ENCODE results near the gene ZNF549. TPM values are rescaled to one million over a fixed set of nuclear protein-coding genes. Genes with fewer than 3 reads are reported as not detected.

ZNF549 gene
- total RNA-seq, 1 experiment from 2014 or later, result 9.2 TPM

GRCh38 chr19:57583521-57584416, 56.6 kb downstream of the ZNF549 start, which contains the start of gene ZIK1 (continued):
- TF ChIP-seq IRF2 (CRISPR knock-in tag; IDR thresholded peaks at IDR 0.05; ENCODE audit: borderline replicate concordance, low read depth) (0 out of 2 replicates have a peak, but pooled peaks have one; percentile 79), ZBTB43 (CRISPR knock-in tag; IDR thresholded peaks at IDR 0.05) (peak; percentile 97), AFF4 (CRISPR knock-in tag; IDR thresholded peaks at IDR 0.05; ENCODE audit: borderline replicate concordance) (no peak; the same call in 1 of the 2 replicates), CDX4 (CRISPR knock-in tag; IDR thresholded peaks at IDR 0.05; ENCODE audit: borderline replicate concordance) (no peak), NFE2L1 (CRISPR knock-in tag; IDR thresholded peaks at IDR 0.05) (peak; percentile 96), MYBL2 (CRISPR knock-in tag; IDR thresholded peaks at IDR 0.05) (peak; percentile 93), SMAD4 (CRISPR knock-in tag; IDR thresholded peaks at IDR 0.05) (peak; percentile 97), TP53 (CRISPR knock-in tag; IDR thresholded peaks at IDR 0.05) (peak; percentile 97), TEAD1 (CRISPR knock-in tag; IDR thresholded peaks at IDR 0.05) (peak; percentile 94), JUN (CRISPR knock-in tag; IDR thresholded peaks at IDR 0.05) (peak; percentile 96; the same call in 1 of the 2 replicates), ZNF232 (CRISPR knock-in tag; IDR thresholded peaks at IDR 0.05) (peak; percentile 96), PREB (CRISPR knock-in tag; IDR thresholded peaks at IDR 0.05; ENCODE audit: borderline replicate concordance) (no peak), USF2 (CRISPR knock-in tag; IDR thresholded peaks at IDR 0.05) (peak; percentile 89), GRHL2 (CRISPR knock-in tag; IDR thresholded peaks at IDR 0.05; ENCODE audit: insufficient replicate concordance, severe bottlenecking) (no peak), IRF1 (CRISPR knock-in tag; IDR thresholded peaks at IDR 0.05) (peak; percentile 98), CTCF (IDR thresholded peaks at IDR 0.05) (no peak), PRRX2 (CRISPR knock-in tag; IDR thresholded peaks at IDR 0.05) (no peak), ATF1 (CRISPR knock-in tag; IDR thresholded peaks at IDR 0.05) (peak; percentile 87; the same call in 1 of the 2 replicates), EMX1 (CRISPR knock-in tag; IDR thresholded peaks at IDR 0.05) (no peak), ZNF671 (CRISPR knock-in tag; IDR thresholded peaks at IDR 0.05) (no peak), USF1 (CRISPR knock-in tag; IDR thresholded peaks at IDR 0.05) (peak; percentile 95), SP1 (CRISPR knock-in tag; conservative IDR thresholded peaks at IDR 0.05) (peak; percentile 85), TCF7 (CRISPR knock-in tag; IDR thresholded peaks at IDR 0.05; ENCODE audit: low read depth) (peak; percentile 94; the same call in 1 of the 2 replicates), ELF4 (CRISPR knock-in tag; IDR thresholded peaks at IDR 0.05; ENCODE audit: low read depth) (peak; percentile 90; the same call in 1 of the 2 replicates), NFYB (CRISPR knock-in tag; conservative IDR thresholded peaks at IDR 0.05; ENCODE audit: low read depth) (peak; percentile 61), RORB (CRISPR knock-in tag; IDR thresholded peaks at IDR 0.05) (no peak), KAT7 (CRISPR knock-in tag; IDR thresholded peaks at IDR 0.05; ENCODE audit: borderline replicate concordance) (no peak), GTF2I (CRISPR knock-in tag; conservative IDR thresholded peaks at IDR 0.05) (no peak), ESRRA (CRISPR knock-in tag; IDR thresholded peaks at IDR 0.05; ENCODE audit: borderline replicate concordance) (peak; percentile 93)
